NCI-H748 (cell line): ENCODE data around the gene CT47A1.
"Not testable (repeated sequence)": the region's sequence is repeated elsewhere in the genome, so short reads cannot be mapped to it uniquely, and the experiment has no call there.

Source experiments
- DNase-seq: peaks from one replicate; lab custom pipeline; 2025; ENCODE audit not compliant: unreplicated experiment; lab: John Stamatoyannopoulos, UW

CT47A1 gene

DNA sequence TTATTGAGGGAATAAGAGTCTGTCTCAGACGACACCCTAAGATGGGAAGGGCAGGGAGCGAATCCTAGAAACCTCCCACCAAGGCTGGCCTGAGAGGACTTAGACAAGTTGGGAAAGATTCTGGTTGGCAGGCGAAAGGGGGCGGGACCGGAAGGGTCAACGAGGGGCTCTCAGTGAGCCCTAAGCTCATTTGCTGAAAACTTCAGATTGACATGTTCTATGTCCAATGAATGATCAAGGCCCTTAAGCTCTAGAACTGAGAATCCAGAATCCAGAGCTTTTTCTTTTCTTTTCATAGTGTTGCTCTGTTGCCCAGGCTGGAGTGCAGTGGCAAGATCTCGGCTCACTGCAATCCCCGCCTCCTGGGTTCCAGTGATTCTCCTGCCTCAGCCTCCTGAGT, at the start of gene CT47A1:
TSS of gene CT47A1 (minus strand) at position 101 of the 400 bp plus-strand sequence. CDS start 231 bp downstream, outside the sequence.
- not testable (repeated sequence) for DNase-seq

DNA sequence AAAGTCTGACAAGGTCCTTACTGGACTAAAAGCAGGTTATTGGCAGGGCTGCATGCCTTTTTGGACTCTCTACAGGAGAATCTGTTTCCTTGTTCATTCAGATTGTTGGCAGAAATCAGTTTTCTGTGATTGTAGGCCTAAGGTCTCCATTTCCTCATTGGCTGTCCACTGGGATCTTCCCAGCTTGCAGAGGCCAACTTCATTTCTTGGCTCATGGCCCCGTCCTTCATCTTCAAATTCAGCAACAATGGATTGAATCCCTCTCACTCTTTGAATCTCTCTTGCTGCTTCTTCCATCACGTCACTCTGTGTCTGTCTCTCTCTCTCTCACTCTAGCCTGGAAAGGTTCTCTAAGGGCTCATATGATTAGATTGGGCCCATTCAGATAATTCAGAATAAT, 47.0 kb upstream of the CT47A1 start:
- no peak for DNase-seq

DNA sequence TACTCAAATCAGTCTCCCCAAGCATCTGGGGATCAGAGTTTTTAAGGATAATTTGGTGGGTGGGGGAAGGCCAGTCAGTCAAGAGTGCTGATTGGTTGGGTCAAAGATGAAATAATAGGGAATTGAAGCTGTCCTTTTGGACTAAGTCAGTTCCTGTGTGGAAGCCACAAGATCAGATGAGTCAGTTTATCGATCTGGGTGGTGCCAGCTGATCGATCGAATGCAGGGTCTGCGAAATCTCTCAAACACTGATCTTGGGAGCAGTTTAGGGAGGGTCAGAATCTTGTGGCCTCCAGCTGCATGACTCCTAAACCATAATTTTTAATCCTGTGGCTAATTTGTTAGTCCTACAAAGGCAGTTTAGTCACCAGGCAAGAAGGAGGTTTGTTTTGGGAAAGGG, 44.5 kb upstream of the CT47A1 start:
- DNase-seq: no peak

DNA sequence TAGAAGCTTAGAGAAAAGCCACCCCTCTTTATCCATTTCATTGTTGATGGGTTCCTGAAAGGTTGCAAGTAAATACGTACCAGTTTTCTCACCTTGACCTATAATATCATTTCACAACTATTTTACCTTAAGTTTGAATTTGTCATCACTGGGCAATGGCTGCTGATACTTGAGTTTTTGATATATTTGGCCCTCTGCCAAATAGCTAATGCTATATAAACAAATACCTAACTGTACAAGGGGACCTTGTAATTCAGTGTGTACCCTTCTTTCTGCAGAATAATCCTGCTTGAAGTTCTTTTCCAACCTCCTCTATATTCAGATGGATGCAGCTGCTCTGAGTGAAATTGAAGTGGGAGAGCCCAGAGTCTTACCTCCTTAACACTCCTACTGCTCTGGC, 42.9 kb upstream of the CT47A1 start:
- peak; percentile 65 for DNase-seq

DNA sequence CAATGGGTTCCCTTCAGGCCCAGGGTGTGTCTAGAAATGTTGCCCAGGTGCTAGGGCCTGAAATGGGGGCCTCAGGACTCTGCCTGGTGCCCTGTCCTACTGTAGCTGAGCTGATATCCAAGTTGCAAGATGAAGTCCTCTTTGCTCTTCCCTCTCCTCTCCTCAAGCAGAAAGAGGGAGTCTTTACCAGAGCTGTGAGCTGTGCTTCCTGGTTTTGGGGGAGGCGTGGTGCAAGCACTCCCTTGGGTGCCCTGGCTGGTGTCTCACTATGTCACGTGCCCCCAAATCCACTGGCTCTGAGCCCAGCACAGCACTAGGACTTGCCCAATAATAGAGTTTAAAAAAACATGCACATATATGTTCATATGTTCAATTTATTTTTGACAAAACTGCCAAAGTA, 29.3 kb upstream of the CT47A1 start:
- DNase-seq: no peak

DNA sequence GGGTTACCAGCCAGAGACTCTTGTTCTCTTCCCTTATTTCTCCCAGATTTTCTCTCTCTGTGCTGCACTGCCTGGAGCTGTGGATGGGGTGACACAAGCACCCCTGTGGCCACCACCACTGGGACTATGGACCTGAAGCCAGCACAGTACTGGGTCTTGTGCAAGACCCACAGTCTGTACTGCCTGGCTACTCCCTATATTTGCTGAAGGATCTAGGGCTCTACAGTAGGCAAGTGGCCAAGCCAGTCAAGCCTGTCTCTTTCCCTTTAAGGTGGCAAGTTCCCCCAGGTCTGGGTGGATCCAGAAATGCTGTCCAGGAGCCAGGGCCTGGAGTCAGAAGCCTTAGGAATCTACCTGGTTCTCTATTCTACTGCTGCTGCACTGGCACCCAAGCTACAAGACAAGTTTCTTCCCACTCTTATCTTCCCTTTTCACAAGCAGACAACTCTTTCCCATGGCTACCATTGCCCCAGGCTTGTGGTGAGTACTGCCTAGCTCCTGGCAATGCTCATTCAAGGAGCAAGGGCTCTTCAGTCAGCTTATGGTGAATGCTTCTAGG, 28.4 kb upstream of the CT47A1 start:
- DNase-seq: no peak

DNA sequence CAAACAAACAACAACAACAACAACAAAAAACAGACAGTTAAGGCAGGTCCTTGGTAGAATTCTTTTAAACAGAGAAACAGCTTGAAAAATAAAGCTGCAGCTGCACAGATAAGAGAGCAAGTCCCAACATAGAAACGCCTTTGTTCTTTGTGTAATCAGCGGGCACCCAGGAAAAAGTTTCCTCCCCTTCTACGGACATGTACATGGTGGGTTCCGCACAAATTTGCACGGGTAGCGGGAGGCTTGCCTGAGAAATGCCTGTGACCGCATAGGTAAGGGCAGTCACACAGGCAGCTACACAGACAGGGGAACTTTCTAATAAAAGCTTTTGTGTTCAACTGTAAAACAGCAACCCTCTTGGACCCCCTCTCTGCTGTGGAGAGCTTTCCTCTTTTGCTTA, 25.7 kb upstream of the CT47A1 start:
- peak; percentile 54 for DNase-seq

DNA sequence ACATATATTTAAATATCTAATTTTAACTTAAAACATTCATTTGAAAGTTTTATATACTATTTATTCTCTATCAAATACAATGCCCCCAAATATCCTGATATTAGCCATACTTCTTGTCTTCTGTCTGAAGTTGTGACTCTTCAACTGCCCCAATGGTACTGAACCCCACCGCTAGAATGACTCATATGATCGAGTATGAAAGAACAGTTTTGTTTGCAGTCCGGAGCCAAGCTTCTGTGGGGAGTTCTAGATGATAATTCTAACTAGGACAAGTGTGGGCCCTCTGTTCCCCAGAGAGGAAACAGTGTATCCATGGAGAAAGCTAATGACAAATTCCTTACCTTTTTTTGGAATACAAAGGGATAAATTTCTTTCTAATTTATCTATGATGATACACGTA, 24.7 kb upstream of the CT47A1 start:
- DNase-seq: peak; percentile 20

DNA sequence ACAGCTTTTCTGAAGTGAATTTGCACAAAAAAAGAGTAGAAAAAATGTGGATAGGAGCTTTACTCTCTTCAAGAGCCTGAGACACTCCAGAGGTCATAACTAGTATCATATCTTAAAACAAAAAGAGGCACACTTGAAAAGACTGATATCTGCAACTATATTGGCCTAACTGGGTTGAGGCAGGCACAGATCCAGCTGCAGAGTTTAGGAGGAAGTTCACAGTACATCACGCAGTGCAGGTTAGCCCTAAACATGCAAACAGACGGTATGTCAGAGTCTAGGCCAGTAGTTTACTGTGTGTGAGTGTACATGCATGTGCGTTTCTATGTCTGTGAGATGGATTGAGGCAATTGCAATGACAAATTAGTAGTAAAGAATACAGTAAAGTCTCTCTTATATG, 24.2 kb upstream of the CT47A1 start:
- DNase-seq: no peak

DNA sequence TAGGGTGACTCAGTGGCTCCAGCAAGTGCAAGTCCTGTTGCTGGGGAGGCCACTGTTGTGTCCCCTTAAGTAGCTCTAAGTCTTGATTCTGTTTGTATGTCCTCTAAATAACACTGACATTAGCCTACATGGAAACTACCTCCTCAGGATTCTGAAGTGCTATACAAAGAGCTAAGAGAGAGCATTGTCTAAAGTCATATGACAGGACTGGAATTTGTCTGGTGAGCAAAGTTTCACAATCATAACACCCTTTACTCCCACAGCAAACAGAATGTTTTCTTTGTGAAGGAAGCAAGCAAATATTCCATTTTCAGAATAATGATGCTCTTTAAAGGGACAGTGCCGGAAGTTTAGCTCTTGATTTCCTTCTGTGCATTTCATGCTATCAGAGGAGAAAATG, 23.4 kb upstream of the CT47A1 start:
- no peak for DNase-seq

DNA sequence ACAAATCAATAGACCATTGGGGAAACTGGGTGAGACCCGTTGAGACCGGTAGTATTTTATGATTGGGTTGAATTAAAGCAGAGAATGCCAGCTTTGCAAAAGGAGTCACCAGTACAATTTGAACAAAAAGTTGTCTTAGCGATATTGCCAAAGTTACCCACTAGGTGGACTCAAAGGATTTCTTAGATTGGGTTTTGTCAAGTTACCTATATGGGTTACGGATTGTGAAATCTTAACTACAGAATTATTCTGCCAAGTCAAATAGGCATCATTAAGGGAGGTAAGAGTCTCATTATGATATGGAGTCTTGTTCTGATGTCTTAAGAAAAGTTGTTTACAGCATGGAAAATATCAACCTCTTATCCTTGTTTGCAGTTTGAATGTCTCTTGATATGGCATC, 15.0 kb upstream of the CT47A1 start:
- peak; percentile 35 for DNase-seq

DNA sequence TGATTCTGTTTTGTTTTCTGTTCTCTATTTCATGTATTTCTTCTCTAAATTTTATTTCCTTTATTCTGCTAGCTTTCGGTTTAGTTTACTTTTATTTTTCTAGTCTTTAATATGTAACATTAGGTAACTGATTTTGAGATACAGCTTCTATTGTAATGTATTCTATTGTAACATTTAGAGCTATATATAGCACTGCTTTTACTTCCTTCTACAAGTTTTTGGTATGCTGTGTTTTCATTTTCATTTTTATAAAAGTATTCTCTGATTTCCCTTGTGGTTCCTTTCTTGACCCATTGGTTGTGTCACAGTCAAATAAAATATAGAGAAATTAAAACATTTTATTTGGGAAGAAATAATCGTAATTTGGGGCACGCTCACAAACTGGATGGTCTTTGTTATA, 13.9 kb upstream of the CT47A1 start:
- no peak for DNase-seq

DNA sequence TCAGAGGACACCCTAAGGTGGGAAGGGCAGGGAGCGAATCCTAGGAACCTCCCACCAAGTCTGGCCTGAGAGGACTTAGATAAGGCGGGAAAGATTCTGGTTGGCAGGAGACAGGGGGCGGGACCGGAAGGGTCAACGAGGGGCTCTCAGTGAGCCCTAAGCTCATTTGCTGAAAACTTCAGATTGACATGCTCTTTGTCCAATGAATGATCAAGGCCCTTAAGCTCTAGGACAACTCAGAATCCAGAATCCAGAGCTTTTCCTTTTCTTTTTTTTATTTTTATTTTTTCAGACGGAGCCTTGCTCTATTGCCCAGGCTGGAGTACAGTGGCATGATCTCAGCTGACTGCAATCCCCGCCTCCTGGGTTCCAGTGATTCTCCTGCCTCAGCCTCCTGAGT, 29.1 kb downstream of the CT47A1 start, which contains the start of gene CT47A7:
TSS of gene CT47A7 (minus strand) at position 101 of the 400 bp plus-strand sequence. CDS start 255 bp downstream, outside the sequence.
- DNase-seq: not testable (repeated sequence)
